ENCODE measurements around the gene ANO4.

The ANO4 gene

DNA sequence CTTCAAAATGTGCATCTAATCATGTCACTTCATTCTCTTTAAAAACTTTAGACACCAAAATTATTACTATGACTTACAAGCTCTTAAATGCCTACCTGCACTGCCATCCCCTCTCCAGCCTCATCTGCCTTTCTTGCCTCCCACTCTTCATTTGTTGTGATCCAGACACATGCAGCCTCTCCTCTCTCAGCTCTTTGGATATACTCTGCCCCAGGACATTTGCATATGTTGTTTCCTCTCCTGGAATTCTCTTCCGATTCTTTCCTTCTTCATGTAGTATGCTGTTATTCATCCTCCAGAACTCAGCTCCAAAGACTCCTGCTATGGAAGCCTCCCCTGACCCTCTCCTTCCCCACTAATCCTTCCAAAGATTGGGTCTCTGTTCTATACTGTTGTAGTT lies 197.6 kb downstream of the ANO4 start:
- Histone ChIP-seq H3K4me3 (replicated peaks; ENCODE audit: insufficient read depth, low read length) (no peak overlapping the region), H3K27ac (replicated peaks) (no peak overlapping the region), H3K27me3 (ENCODE audit: insufficient read depth, poor library complexity, severe bottlenecking) (no peaks in the 10 kb centered on the region)
- TF ChIP-seq, protein P1, sequence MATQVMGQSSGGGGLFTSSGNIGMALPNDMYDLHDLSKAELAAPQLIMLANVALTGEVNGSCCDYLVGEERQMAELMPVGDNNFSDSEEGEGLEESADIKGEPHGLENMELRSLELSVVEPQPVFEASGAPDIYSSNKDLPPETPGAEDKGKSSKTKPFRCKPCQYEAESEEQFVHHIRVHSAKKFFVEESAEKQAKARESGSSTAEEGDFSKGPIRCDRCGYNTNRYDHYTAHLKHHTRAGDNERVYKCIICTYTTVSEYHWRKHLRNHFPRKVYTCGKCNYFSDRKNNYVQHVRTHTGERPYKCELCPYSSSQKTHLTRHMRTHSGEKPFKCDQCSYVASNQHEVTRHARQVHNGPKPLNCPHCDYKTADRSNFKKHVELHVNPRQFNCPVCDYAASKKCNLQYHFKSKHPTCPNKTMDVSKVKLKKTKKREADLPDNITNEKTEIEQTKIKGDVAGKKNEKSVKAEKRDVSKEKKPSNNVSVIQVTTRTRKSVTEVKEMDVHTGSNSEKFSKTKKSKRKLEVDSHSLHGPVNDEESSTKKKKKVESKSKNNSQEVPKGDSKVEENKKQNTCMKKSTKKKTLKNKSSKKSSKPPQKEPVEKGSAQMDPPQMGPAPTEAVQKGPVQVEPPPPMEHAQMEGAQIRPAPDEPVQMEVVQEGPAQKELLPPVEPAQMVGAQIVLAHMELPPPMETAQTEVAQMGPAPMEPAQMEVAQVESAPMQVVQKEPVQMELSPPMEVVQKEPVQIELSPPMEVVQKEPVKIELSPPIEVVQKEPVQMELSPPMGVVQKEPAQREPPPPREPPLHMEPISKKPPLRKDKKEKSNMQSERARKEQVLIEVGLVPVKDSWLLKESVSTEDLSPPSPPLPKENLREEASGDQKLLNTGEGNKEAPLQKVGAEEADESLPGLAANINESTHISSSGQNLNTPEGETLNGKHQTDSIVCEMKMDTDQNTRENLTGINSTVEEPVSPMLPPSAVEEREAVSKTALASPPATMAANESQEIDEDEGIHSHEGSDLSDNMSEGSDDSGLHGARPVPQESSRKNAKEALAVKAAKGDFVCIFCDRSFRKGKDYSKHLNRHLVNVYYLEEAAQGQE (IDR thresholded peaks at IDR 0.05; ENCODE audit: insufficient replicate concordance, low read depth), result no peak
- TF ChIP-seq POLR2AphosphoS5 (IDR thresholded peaks at IDR 0.05; ENCODE audit: low read depth), result no peak
- no peak for DNase-seq (ENCODE audit: low read depth in 1 of 2, low spot score in 1 of 2)

DNA sequence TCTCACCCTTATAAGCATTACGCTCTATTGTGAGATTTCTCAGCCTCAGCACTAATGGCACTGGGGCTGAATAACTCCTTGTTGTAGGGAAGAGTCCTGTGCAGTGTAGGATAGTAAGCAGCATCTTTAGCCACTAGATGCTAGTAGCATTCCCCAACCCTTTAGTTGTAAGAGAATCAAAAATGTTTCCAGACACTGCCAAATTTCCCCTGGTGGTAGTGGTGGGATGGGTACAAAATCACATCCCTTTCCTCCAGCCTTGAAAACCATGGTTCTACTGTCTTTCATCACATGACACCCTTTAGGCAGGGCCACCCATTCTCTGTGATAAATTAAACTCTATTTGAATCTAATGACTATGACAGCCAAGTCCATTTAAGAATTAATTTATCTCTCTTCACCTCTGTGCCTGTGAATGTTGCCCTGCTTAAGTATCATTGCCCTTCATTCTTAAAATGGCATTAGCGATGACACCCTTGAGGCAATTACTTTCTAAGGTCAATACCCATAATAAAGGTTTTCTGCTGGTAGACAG lies 199.4 kb downstream of the ANO4 start:
- Histone ChIP-seq H3K27me3 (ENCODE audit: insufficient read depth, poor library complexity, severe bottlenecking) (no peaks in the 10 kb centered on the region), H3K27ac (replicated peaks) (no peak overlapping the region), H3K4me3 (replicated peaks; ENCODE audit: insufficient read depth, low read length) (no peak overlapping the region)
- no peak for DNase-seq (ENCODE audit: low read depth in 1 of 2, low spot score in 1 of 2)
- no peak for TF ChIP-seq POLR2AphosphoS5 (IDR thresholded peaks at IDR 0.05; ENCODE audit: low read depth)
- TF ChIP-seq GABPA (IDR thresholded peaks at IDR 0.05; ENCODE audit: low read depth), result no peak
- TF ChIP-seq, protein P1 (IDR thresholded peaks at IDR 0.05; ENCODE audit: insufficient replicate concordance, low read depth), result no peak
- no peak for TF ChIP-seq SPI1 (IDR thresholded peaks at IDR 0.05; ENCODE audit: borderline replicate concordance, low read depth)
- TF ChIP-seq, protein P2, sequence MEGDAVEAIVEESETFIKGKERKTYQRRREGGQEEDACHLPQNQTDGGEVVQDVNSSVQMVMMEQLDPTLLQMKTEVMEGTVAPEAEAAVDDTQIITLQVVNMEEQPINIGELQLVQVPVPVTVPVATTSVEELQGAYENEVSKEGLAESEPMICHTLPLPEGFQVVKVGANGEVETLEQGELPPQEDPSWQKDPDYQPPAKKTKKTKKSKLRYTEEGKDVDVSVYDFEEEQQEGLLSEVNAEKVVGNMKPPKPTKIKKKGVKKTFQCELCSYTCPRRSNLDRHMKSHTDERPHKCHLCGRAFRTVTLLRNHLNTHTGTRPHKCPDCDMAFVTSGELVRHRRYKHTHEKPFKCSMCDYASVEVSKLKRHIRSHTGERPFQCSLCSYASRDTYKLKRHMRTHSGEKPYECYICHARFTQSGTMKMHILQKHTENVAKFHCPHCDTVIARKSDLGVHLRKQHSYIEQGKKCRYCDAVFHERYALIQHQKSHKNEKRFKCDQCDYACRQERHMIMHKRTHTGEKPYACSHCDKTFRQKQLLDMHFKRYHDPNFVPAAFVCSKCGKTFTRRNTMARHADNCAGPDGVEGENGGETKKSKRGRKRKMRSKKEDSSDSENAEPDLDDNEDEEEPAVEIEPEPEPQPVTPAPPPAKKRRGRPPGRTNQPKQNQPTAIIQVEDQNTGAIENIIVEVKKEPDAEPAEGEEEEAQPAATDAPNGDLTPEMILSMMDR (IDR thresholded peaks at IDR 0.05; ENCODE audit: insufficient read depth, low read length), result no peak

DNA sequence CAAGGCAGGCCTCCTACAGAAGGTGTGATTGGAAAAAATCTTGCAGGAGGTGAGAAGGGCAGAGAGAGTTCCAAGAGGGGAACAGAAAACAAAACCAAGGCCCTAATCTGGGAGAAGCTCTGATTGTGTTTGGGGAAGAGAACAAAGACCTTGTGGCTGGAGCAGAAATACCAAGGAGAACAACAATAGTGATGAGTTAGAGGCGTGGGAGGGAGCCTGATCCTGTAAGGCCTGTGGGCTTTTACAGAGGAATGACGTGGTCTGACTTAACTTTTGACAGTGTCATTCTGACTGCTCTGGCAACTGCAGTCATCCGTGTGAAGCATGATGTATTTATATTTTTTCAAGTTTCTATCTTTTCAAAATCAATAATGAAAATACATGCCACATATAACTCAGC lies 200.6 kb downstream of the ANO4 start:
- TF ChIP-seq SPI1 (IDR thresholded peaks at IDR 0.05; ENCODE audit: borderline replicate concordance, low read depth) (no peak), POLR2AphosphoS5 (IDR thresholded peaks at IDR 0.05; ENCODE audit: low read depth) (no peak), GABPA (IDR thresholded peaks at IDR 0.05; ENCODE audit: low read depth) (no peak)
- TF ChIP-seq, protein P1 (IDR thresholded peaks at IDR 0.05; ENCODE audit: insufficient replicate concordance, low read depth), result no peak
- TF ChIP-seq, protein P2 (IDR thresholded peaks at IDR 0.05; ENCODE audit: insufficient read depth, low read length), result no peak

More for the DNA sequence above, 200.6 kb downstream of the ANO4 start:
- no peak for DNase-seq (ENCODE audit: low read depth in 1 of 2, low spot score in 1 of 2)
- no peak overlapping the region for H3K27ac ChIP-seq (replicated peaks)
- H3K27me3 ChIP-seq (ENCODE audit: insufficient read depth, poor library complexity, severe bottlenecking), result no peaks in the 10 kb centered on the region
- no peak overlapping the region for H3K4me3 ChIP-seq (replicated peaks; ENCODE audit: insufficient read depth, low read length)

All from HL-60 (cell line).